NCI-H1048 (cell line): Measurements from ENCODE around the gene C1orf87.

ENCODE experiments used
- DNase-seq: peaks from one replicate; lab custom pipeline; 2025; lab: John Stamatoyannopoulos, UW

Gene C1orf87

GRCh38 chr1:60059468-60059867, 14.1 kb downstream of the C1orf87 start:
- DNase-seq = no peak

- DNase-seq = no peak
These were observed 18.2 kb downstream of the C1orf87 start for GRCh38 chr1:60055336-60055735.

GRCh38 chr1:60054374-60054773, 19.2 kb downstream of the C1orf87 start:
- DNase-seq = no peak

- no peak for DNase-seq
These were observed 21.0 kb downstream of the C1orf87 start for GRCh38 chr1:60052601-60053000.

- no peak for DNase-seq
These were observed 22.4 kb downstream of the C1orf87 start for GRCh38 chr1:60051191-60051590.

GRCh38 chr1:60049188-60049587, 24.4 kb downstream of the C1orf87 start:
- no peak for DNase-seq

- DNase-seq = no peak
These were observed 28.7 kb downstream of the C1orf87 start for GRCh38 chr1:60044881-60045280.

- DNase-seq = no peak
These were observed 31.8 kb downstream of the C1orf87 start for GRCh38 chr1:60041783-60042182.

- DNase-seq = no peak
These were observed 35.9 kb downstream of the C1orf87 start for GRCh38 chr1:60037669-60038068.

GRCh38 chr1:60036856-60037460, 36.6 kb downstream of the C1orf87 start:
- no peak for DNase-seq

- no peak for DNase-seq
These were observed 37.6 kb downstream of the C1orf87 start for GRCh38 chr1:60035921-60036320.

- no peak for DNase-seq
These were observed 38.6 kb downstream of the C1orf87 start for GRCh38 chr1:60034999-60035398.

GRCh38 chr1:60033066-60033465, 40.5 kb downstream of the C1orf87 start:
- no peak for DNase-seq

- no peak for DNase-seq
These were observed 42.4 kb downstream of the C1orf87 start for GRCh38 chr1:60031146-60031545.

- no peak for DNase-seq
These were observed 48.0 kb downstream of the C1orf87 start for GRCh38 chr1:60025552-60025951.

GRCh38 chr1:60017508-60018205, 55.9 kb downstream of the C1orf87 start:
- no peak for DNase-seq

GRCh38 chr1:60010690-60011089, 62.9 kb downstream of the C1orf87 start:
- no peak for DNase-seq

- no peak for DNase-seq
These were observed 65.1 kb downstream of the C1orf87 start for GRCh38 chr1:60008500-60008899.

GRCh38 chr1:60000625-60001024, 72.9 kb downstream of the C1orf87 start:
- DNase-seq = no peak

GRCh38 chr1:59999746-60000145, 73.8 kb downstream of the C1orf87 start:
- DNase-seq = no peak

GRCh38 chr1:59999006-59999405, 74.6 kb downstream of the C1orf87 start:
- no peak for DNase-seq

- no peak for DNase-seq
These were observed 76.0 kb downstream of the C1orf87 start for GRCh38 chr1:59997479-59998115.
